Breast epithelium (tissue), 3 donors: ENCODE data around the gene DNHD1.

Experiments
- POLR2A ChIP-seq: fragments of 450-650 bp; IDR thresholded peaks from one replicate; pipeline ENCODE4 v1.6.1; 2016; ENCODE audit warnings: antibody characterized with exemption, mild to moderate bottlenecking, moderate library complexity
- TF ChIP-seq, protein P1 (sequence below), 3 donors: fragments of 450-650 bp; IDR thresholded peaks; one replicate each; pipeline ENCODE4 v1.5.1; 2016 to 2017; ENCODE audit warnings: antibody characterized with exemption in 3 of 3, mild to moderate bottlenecking in 3 of 3, moderate library complexity in 3 of 3

DNA sequence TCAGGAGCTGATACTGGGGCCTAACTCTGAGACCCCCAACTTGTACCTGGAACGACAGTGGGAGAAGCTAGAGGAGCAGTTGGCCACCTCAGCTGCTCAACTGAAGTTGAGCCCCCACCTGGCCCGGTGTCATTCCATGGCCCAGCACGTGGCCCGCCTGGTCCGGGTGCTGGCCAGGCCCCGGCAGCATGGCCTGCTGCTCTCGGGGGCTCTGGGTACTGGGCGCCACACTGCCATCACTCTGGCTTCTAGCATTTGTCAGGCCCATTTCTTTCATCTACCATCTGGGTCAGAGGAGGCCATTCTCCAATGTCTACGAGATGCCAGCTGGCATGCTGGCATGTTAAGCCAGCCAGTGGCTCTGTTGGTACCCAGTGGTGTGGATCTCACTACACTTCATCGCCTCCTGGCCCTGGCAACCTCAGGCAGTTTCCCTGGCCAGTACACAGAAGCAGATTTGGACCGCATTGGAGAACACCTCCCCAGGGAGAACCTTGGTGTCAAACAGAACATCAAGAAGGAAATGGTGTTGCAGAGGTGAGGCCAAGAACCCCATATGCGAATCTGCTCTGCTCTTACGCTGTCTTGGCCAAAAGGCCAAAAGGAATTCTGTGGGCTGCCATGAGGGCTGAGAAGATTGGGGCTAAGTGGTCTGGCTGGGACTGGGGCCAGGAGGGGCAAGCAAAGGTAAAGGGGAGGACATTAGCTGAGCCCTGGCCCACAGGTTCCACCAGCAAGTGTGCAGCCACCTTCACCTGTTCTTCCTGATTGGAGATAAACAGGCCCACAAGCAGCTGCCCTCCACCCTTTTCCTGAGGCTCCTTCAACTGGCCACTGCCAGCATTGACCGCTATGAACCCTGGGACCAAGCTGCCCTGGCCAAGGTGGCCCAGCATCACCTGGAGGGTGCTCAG, 60.9 kb downstream of the DNHD1 start:
- TF ChIP-seq, protein P1, sequence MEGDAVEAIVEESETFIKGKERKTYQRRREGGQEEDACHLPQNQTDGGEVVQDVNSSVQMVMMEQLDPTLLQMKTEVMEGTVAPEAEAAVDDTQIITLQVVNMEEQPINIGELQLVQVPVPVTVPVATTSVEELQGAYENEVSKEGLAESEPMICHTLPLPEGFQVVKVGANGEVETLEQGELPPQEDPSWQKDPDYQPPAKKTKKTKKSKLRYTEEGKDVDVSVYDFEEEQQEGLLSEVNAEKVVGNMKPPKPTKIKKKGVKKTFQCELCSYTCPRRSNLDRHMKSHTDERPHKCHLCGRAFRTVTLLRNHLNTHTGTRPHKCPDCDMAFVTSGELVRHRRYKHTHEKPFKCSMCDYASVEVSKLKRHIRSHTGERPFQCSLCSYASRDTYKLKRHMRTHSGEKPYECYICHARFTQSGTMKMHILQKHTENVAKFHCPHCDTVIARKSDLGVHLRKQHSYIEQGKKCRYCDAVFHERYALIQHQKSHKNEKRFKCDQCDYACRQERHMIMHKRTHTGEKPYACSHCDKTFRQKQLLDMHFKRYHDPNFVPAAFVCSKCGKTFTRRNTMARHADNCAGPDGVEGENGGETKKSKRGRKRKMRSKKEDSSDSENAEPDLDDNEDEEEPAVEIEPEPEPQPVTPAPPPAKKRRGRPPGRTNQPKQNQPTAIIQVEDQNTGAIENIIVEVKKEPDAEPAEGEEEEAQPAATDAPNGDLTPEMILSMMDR (IDR thresholded peaks at IDR 0.05): no peak
- TF ChIP-seq POLR2A: no peak
